SIG-M5 treated with dmso at 0.1 percent for 504 hours (cell line): ENCODE data around the gene BCLAF1.
"Not testable (repeated sequence)": the region's sequence is repeated elsewhere in the genome, so short reads cannot be mapped to it uniquely, and the experiment has no call there.

Experiments
- DNase-seq: peaks from one replicate; lab custom pipeline; 2025; ENCODE audit not compliant: unreplicated experiment; lab: John Stamatoyannopoulos, UW

The BCLAF1 gene

DNA sequence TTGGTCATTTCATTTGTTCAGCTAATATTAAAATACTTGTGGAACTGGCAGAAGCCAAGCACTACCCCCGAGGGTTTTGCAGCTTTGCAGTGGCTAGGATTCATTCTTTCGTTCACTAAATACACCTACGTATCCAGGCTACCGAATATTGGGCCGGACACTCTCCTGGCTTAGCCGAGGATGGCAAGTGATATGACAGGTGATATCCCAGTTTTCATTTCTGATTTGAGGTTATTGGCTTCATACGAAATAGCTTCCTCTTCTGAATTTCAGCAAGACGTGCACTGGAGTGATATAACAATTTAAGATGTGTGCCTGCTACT, 39.0 kb downstream of the BCLAF1 start:
- no peak for DNase-seq

DNA sequence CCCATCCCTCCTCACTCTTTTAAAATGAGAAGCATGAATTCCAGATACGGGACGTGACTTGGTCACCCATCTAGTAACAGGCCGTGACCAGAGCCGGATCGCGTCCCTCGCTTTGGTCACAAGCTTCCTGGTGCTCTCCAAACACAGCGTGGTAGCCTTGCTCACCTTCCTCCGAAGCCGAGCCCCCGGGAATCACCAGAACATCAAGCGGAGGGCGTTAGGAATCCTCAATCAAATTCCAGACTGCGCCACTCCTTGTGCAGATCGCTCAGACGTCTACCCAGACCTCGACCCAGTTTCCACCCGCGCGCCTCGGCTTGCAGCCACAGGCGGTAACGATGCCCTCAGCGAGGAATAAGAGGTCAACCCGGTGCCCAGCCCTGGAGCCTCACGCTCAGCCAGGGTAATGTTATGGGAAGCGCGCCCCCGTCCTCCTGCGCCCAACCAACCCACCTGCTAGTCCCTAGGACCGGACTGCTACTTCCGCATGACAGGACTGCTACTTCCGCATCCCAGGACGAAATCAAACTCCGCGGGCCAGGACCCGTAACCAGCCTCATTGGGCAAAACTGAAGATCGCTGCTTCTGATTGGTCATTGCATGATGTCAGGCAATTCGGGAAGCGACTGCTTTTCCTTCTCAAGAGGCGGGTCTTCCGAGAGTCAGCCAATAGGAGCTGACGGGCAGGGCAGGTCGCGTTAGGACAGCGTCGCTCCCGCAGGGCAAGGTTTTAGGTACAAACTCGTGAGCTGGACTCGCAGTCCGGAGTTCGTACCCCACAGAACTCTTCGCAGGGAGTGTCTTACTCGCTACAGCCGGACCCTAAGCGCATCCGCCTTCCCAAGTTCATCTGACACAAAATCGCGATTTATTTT, 39.6 kb downstream of the BCLAF1 start, which contains the start of gene MTFR2:
TSS of gene MTFR2 (minus strand) at position 501 of the 875 bp plus-strand sequence. CDS start 1,212 bp downstream, outside the sequence.
- peak; percentile 98 for DNase-seq

DNA sequence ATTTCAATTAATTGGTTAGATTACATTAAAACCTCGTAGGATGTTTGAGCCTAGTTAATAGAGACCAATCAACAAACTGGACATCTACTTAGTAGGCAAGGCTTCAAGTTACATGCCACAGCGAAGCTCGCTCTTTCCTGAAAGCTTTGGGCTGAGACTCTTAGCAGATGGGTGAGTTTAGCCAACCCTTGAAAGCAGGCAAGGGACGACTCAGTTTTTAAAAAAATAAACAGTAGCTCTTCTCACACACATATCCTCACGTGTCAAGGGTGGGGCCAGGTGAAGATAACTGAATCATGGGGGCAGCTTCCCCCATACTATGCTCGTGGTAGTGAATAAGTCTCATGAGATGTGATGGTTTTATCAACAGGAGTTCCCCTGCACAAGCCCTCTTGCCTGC, 40.3 kb downstream of the BCLAF1 start:
- DNase-seq, result no peak

GRCh38 chr6:136244061-136244616, 45.5 kb downstream of the BCLAF1 start:
- no peak for DNase-seq

GRCh38 chr6:136236466-136237293, 53.0 kb downstream of the BCLAF1 start:
- DNase-seq, result peak; percentile 40

DNA sequence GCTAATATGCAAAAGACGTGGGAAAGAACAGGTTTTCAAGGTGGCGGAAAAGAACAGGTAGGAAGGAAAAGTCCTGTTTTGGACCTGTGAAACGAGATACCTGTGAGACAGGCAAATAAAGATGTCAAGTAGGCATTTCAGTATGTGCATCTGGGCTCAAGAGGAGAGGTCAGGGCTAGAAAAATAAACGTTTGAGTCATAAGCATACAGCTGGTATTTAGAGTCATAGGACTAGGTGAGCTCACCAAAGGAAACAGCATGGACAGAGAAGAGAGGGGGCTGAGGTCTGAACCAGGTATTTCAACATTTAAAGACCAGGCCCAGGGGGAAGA, 54.4 kb downstream of the BCLAF1 start:
- DNase-seq, result peak; percentile 18

- no peak for DNase-seq
Observed at GRCh38 chr6:136232701-136233100, 56.9 kb downstream of the BCLAF1 start.

DNA sequence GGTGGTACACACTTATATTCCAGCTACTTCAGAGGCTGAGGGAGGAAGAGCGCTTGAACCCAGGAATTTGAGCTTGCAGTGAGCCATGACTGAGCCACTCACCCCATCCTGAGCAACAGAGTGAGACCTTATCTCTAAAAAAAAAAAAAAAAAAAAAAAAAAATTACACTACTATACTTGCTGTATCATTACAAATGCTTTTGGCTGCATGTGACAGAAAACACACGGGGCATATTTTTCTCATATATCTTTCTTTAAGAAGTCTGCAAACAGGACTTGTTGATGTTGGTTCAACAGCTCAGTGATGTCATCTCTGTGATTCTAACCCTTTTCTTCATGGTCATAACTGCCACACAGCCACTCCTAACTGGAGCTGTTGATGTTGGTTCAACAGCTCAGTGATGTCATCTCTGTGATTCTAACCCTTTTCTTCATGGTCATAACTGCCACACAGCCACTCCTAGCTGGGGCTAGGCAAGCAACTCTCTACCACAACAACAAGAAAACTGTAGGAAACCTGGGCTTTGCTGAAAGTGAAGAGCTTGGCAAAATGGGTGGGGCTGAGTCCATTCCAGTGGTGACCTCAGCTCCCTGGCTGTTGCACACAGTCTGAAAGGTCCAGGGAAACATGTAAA, 59.3 kb downstream of the BCLAF1 start:
- DNase-seq, result no peak

DNA sequence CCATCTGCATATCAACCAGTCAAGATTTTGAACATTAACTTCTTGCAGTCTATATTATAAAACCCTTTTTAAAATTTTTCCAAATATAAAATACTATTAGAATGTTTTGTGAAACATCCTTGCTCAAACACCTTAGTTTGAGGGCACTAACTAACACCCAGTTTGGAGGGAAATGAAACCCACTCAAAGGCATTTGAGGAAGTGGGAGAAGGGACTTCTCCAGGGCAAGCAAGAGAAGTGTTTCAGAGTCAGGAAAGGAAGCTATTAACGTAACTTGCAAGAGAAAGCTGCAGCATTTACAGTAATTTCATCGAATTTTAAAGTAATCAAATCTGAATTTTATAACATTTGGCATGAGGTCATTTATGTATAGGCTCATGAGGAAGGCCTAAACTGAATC, 60.8 kb downstream of the BCLAF1 start:
- peak; percentile 80 for DNase-seq

DNA sequence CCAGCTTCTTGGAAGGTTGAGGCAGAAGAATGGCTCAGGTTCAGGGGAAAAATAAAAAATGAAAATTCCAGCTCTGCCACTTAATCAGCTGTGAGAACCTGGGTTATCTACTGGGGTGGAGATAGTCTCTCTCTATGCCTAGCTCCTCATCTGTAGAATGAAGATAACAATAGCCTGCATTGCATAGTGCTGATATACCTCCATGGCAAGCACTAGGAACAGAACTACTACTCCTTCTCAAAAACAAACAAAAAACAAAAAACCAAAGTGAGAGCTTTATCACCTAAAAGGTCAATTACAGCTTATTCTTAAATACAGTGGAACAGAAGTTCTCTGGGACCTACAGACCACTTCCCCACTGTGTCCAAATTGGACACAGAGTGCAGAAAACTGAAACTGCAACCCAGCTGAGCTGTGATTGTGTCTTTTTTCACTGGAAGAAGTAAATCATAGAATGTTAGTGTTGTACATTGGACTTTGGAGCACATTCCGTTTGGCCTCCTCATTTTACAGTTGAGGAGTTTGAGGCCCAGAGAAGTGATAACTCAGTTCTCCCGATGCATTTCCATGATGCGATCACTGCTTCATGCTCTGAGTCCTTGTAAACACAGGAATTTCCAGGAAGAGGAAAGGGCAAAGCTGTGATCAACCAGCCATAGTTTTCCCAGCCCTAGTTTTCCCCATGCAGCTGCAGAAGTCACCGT, 62.8 kb downstream of the BCLAF1 start:
- no peak for DNase-seq

GRCh38 chr6:136226027-136226673, 63.5 kb downstream of the BCLAF1 start:
- DNase-seq, result peak; percentile 76

DNA sequence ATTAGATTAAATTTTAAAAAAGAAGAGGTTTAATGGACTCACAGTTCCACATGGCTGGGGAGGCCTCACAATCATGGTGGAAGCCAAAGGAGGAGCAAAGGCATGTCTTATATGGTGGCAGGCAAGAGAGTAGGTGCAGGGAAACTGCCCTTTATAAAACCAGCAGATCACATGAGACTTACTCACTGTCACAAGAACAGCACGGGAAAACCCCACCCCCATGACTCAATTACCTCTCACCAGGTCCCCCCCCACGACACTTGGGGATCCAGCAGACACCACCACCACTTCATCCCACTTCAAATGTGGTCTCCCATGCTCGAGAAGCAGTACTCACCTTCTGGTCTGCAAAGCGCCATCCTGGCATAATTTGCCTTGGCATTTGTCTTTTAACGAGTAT, 64.2 kb downstream of the BCLAF1 start:
- no peak for DNase-seq

- not testable (repeated sequence) for DNase-seq
Observed at GRCh38 chr6:136224974-136225373, 64.7 kb downstream of the BCLAF1 start.

DNA sequence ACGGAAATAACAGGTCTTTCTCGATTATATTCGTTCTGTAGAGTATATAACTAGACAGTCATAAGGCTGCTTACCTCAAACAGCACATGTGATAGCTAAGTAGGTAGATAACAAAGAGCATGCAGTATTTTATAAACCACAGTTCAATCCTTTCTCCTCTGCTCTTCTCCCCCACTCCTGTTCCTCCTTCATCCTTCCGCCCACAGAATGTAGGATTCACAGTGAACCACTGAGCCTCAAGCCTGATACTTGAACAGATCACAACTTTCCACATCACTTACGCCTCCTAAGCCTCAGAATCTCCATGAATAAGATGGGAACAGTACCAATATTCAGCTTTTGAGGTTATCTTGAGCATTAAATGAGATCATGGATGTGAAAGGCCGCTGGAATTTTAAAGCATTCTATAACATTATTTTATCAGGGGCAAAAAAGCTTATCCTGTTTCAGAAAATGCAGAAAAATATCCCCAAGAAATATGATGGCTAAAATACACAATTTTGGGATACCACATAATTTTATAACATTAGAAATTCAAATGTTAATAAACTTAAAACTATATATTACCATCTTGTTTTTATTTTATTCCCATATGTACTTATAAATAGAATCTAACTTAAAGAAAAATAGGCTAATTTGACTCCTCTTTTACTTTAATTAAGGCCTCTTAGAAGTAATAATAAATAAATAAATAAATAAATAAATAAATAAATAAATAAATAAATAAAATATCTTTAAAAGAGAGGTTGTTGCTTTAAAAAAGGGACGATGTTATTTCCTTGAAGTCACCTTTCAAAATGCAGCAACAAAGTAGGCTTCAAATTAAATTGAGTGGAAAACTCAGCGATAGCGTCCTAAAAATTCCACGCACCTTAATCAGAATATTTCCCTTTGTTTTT, 72.9 kb downstream of the BCLAF1 start:
- no peak for DNase-seq

GRCh38 chr6:136213853-136214252, 75.8 kb downstream of the BCLAF1 start:
- DNase-seq, result no peak

- no peak for DNase-seq
Observed at GRCh38 chr6:136213012-136213539, 76.6 kb downstream of the BCLAF1 start.

DNA sequence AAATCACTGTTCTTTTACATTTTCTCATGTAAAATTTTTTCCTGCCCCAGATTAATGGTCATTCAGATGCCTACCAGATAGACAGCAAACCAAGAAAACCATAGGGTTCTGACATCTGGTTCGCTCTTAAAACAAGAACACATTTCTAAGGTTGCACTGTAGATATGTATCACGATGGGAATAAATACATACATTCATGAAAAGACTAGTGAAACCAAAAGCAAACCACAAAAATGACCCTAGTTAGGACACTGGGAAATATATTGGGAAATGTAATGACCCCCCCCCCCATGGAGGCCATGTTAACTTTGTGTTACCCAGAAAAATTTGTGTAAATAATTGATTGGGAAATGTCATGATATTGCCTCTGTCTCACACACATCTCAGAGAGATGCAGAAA, 77.0 kb downstream of the BCLAF1 start:
- no peak for DNase-seq

DNA sequence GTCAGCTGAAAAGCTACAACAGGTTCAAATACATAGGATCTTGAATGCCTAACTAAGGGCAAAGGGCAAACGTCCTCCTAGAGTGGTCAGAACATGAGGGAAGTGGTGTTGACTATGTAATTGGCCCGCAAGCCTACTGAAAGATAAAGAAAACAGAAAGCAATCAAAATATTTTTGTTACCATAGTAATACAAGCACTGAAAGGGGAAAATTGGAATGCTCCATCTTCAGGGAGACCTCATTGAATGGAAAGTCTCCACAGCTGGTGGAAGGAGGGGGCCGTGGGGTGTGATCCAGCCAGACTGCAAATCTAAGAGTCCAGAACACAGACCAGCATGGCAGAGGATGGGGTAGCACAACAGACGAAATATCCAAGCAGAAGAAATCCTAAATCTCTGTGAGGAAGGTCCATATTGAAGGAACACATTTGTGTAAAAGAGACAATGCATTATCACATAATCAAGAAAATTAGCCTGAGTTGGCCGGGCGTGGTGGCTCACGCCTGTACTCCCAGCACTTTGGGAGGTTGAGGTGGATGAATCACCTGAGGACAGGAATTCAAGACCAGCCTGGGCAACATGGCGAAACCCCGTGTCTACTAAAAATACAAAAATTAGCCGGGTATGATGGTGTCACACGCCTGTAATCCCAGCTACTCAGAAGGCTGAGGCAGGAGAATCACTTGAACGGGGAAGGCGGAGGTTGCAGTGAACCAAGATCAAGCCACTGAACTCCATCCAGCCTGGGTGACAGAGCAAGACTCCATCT, 79.1 kb downstream of the BCLAF1 start:
- DNase-seq, result no peak
